HG03457 (cell line): ENCODE results near the gene C11orf21.

Experiments
- ATAC-seq: cut with Tn5 transposase; IDR thresholded peaks from one replicate; pipeline ENCODE4 v1.9.1; 2021; ENCODE audit warnings: moderate number of reproducible peaks; ENCODE audit not compliant: unreplicated experiment

C11orf21 gene

GRCh38 chr11:2321311-2321683, 19.6 kb upstream of the C11orf21 start:
- ATAC-seq = no peak

DNA sequence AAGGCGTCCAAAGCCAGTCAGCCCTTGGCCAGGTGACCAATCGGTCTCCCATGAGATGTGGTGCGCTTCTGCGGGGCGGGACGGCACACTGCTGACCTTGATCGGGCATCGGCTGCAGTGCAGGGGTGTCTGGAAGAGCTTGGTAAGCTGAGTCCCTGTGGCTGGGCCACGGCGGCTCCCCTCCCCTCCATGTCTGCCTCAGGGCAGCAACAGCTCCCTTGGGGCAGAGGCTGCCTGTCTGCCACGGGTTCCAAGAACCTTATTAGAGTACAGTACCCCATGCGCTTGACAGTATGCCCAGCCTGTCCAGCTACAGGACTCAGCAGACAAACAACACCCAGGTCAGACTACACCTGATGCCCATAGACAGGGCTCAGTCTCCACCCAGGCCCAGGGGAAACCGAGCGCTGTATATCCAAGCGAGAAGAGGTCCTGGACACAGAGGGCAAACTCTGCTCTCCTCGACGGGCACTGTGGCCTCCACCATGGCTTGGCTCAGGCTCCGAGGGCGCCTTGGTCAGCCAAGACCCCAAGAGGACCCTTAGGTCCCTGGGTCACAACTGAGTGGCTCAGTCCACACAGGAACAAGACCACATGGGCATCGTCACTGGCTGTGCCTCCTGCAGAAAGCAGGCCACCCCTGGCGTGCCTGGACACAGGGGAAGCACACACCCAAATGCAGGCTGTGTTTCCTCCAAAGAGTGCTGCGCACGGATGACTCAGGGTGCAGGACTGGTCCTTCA, 19.0 kb upstream of the C11orf21 start:
- no peak for ATAC-seq

DNA sequence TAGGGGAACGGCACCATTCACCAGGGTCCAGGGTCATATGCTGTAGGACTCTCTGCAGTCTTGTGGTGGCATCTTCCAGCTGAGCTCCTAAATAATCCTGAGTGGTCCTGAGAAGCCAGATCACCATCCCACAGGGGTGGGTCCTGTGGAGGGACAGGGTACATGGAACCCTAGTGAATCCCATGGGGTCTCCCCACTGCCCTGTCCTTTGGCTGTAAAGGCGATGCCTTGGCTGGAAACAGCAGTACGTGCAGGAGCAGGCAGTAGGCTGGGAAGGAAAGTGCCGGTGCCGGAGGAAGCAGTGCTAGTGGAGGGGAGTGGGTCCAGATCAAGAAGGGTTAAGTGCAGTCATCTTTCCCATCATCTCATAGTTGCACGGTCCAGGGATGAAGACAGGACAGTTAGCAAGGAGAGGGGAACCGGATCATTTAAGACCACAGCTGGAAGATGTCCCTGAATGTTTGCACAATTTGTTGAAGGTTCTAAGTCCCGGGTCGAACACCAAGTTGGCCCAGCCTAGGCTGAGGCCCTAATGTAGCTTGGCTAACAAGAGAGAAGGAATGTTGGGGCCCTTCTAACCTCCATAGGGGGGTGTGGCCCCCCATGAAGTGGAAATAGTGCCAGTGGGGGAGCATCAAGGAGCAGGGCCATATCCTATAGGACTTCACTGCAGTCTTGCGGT, 18.2 kb upstream of the C11orf21 start:
- no peak for ATAC-seq

DNA sequence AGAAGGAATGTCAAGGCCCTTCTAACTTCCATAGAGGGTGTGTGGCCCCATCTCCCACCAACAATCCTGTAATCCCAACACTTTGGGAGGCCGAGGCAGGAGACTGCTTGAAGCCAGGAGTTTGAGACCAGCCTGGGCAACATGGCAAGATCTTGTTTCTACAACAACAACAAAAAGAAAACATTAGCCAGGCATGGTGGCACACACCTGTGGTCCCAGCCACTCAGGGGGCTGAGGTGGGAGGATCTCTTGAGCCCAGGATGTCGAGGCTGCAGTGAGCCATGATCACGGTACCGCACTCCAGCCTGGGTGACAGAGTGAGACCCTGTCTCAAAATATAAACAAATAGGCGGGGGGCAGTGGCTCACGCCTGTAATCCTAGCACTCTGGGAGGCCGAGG, 17.0 kb upstream of the C11orf21 start:
- no peak for ATAC-seq

GRCh38 chr11:2318123-2318522, 16.4 kb upstream of the C11orf21 start:
- no peak for ATAC-seq

DNA sequence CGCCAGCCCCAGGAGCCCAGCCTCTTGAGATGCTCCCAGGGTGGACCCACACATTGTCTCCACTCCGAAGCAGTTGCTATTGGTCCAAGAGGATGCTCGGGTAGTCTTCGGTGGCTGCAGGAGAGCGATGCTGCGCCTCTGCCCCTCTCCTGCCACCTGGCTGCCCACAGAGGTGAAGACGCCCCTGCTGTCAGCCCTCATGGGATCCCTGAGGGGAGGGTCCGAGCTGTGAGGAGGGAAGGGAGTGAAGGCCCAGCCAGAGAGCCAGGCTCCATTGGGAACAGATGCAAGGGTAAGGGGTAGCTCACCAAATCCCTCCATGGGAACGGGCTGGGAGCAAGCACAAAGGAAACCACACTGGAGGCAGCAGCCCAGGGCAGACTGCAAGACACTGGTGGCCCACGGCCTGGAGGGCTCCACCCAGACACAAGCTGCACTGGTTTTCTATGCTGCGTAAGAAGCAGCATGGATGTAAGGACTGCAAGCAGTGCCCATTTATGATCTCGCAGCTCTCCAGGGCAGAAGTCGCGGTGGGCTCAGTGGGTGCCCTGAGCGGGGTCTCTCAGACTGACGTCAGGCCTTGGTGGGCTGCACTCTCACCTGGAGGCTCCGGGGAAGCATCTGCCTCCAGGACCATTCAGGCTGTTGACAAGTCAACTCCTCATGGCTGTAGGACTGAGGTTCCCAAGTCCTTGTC, 15.8 kb upstream of the C11orf21 start:
- ATAC-seq = no peak

GRCh38 chr11:2316963-2317244, 15.2 kb upstream of the C11orf21 start:
- no peak for ATAC-seq

GRCh38 chr11:2316169-2316962, 14.6 kb upstream of the C11orf21 start:
- ATAC-seq = no peak

GRCh38 chr11:2315395-2316168, 13.9 kb upstream of the C11orf21 start:
- ATAC-seq = no peak

DNA sequence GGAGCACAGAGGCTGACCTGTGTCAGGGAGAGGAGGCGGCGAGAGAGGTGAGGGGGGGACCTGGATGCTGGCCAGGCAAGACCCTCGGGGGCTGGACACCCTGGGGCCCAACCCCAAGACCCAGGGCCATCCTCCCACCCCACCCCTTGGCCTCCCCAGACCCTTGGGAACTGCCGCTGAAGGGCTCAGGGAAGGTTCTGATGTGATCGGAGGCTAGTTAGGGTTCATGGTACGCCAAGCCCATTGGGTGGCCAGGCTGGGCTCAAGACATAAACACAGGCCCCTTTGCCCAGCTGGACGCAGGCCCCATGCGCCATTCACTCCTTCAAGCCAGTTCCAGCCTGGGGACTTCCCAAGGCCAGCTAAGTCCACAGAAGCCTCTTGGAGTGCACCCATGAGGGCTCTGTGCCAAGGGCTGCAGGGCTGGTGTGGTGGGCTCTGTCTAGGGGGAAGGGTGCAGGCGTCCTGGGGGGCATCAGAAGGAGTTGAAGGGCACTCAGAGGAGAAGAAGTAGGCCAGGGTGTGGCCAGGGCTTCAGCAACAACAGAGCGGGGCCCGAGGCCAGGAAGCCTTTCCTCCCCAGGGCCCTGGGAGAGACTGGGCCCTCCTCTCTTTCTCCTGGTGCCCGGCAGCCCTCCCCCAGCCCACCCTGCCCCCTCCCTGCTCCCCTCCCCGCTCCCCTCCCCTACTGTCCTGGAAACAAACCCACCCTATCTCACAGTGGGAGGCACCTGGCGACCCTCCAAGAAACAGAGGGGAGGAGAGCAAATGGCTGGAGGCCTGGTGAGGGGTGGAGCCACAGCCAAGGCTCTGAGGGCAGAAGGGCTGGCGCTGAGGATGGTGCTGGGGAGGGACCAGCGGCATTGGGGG, 13.0 kb upstream of the C11orf21 start:
- no peak for ATAC-seq

- no peak for ATAC-seq
Observed at GRCh38 chr11:2314136-2314524, 12.4 kb upstream of the C11orf21 start.

DNA sequence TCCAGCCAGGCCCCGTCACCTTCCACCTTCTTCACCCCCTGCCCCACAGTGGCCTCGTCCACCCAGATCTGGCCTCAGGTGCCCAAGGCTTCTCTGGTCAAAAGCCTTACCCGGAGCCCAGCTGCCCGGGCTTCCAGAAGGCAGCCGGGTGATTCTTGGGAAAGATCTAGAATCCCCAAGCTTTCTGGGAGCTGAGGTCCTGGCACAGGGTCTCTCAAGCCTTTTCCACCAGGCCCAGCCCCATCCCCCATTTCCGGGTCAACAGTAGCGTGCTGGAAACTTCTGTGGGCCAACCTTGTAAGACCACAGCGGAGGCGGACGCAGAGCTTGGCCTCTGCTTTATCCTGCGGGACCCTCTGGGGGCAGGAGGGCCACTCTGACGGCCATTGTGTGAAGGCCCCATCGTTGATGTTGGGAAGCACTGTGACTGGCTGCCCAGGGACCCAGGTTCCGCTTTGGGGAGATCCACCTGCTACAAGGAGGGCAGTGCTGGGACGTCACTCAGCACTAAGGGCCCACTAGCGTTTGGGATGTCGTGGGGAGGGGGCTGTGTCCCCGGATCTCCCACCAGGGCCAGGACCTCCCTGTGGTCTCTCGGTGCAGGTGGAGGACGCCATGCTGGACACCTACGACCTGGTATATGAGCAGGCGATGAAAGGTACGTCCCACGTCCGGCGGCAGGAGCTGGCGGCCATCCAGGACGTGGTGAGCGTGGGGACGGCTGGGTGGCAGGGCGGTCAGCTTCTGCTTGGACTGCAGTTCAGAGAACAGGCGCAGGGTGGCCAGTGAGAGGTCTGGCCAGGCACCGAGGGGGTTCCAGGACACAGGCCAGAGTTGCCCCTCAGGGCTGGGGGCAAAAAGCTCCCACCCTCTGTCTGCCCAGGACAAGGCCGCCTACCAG, 11.6 kb upstream of the C11orf21 start:
- no peak for ATAC-seq

GRCh38 chr11:2312232-2313042, 10.7 kb upstream of the C11orf21 start:
- ATAC-seq = no peak

- ATAC-seq = no peak
Observed at GRCh38 chr11:2311353-2312133, 9.8 kb upstream of the C11orf21 start.

GRCh38 chr11:2310786-2311352, 9.2 kb upstream of the C11orf21 start:
- no peak for ATAC-seq

DNA sequence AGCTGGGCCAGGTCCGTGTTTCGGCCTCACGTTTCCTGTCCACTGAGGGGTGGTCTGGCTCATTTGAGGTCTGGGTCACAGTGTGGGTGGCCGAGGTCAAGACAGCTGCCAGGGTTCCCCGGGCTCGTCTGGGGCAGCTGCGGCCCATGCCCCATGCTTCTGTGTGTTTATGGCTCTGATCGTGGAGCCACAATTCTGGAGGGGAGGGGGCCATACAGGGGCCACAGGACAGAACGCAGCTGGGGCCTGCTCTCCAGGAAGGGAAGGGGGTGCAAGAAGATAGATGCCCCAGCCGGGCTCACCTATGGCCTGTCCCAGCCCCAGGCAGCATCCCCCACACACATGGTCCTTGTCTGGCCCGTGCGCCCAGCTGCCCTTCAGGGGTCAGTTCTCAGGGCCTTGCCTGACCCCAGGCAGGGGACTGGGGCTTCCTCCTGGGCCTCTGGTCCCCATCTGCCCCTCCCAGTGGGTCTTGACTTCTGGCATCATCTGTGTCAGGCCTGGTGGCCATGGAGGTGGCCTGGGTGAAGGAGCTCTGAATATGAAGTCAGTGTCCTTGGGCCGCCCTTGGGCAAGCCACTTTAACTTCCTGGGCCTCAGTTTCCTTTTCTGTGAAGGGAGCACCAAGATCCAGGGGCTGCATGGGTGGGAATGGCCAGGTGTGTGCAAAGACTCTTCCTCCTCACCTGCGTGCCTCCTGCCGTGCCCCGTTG, 8.5 kb upstream of the C11orf21 start:
- ATAC-seq = no peak
